ENCODE data around the gene ITGA1.

Gene ITGA1

DNA sequence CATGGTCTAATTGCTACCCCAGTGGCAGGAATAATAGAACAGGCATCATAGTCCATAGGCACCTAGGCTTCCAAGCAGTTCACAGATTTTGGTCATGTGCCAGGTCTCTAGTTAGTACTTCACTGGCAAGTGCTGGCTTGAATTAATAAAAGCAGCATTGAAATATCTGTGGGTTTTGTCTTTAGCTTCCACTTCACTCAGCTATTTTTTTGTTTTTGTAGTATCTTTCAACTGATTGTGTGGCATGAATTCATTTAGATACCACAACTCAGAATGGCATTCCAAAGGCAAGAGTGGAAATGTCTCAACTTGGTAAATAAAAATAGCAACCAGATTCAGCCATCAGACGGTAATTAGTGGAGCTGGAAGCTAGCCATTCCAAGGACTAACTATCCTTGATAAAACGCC, 173.6 kb downstream of the ITGA1 start:
- no peak for TF ChIP-seq ZSCAN30 (tag by site-specific recombination; IDR thresholded peaks at IDR 0.05)
- no peak for TF ChIP-seq ZNF335 (tag by site-specific recombination; conservative IDR thresholded peaks at IDR 0.05)
- TF ChIP-seq ZNF248 (tag by site-specific recombination; IDR thresholded peaks at IDR 0.05), result no peak
- no peak for TF ChIP-seq ZNF473 (tag by site-specific recombination; IDR thresholded peaks at IDR 0.05)
- no peak for TF ChIP-seq ZNF24 (tag by site-specific recombination; IDR thresholded peaks at IDR 0.05)
- TF ChIP-seq ZNF677 (tag by site-specific recombination; IDR thresholded peaks at IDR 0.05), result no peak
- TF ChIP-seq, protein P1, sequence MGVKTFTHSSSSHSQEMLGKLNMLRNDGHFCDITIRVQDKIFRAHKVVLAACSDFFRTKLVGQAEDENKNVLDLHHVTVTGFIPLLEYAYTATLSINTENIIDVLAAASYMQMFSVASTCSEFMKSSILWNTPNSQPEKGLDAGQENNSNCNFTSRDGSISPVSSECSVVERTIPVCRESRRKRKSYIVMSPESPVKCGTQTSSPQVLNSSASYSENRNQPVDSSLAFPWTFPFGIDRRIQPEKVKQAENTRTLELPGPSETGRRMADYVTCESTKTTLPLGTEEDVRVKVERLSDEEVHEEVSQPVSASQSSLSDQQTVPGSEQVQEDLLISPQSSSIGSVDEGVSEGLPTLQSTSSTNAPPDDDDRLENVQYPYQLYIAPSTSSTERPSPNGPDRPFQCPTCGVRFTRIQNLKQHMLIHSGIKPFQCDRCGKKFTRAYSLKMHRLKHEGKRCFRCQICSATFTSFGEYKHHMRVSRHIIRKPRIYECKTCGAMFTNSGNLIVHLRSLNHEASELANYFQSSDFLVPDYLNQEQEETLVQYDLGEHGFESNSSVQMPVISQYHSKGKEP (tag by site-specific recombination; IDR thresholded peaks at IDR 0.05), result no peak
- no peak for TF ChIP-seq ZNF223 (tag by site-specific recombination; IDR thresholded peaks at IDR 0.05)
- no peak for TF ChIP-seq ZNF544 (tag by site-specific recombination; IDR thresholded peaks at IDR 0.05)
- TF ChIP-seq ZNF701 (tag by site-specific recombination; IDR thresholded peaks at IDR 0.05), result no peak
- Histone ChIP-seq H3K4me1 (ENCODE audit: control insufficient read depth, insufficient read depth, low read length) (no peaks in the 10 kb centered on the region), H3K36me3 (ENCODE audit: control insufficient read depth in 2 of 2, insufficient read depth in 1 of 2, low read length in 2 of 2) (no peaks in the 10 kb centered on the region), H3K9me3 (ENCODE audit: control insufficient read depth, insufficient read depth, low read depth, low read length) (no peaks in the 10 kb centered on the region), H3K27ac (ENCODE audit: extremely low read depth, low read depth, low read length) (no peak overlapping the region), H3K4me3 (ENCODE audit: low read depth, low read length) (no peak overlapping the region)
- ChIA-PET CTCF (interaction anchor here (0.7 to 1.5 kb wide), 5 partner anchors 12 to 1256 kb away, joined by 3 to 6 read pairs (median 3); no protein-coding TSS in a partner anchor), POLR2A (no interaction called here)

GRCh38 chr5:52963636-52964035, 175.9 kb downstream of the ITGA1 start:
- ChIA-PET POLR2A (no interaction called here), CTCF (interaction anchor here (0.6 to 3.3 kb wide), 3 partner anchors 11 to 18 kb away, joined by 3 to 11 read pairs (median 3); no protein-coding TSS in a partner anchor)
- no peak overlapping the region for H3K4me3 ChIP-seq (ENCODE audit: low read depth, low read length)
- H3K36me3 ChIP-seq (ENCODE audit: control insufficient read depth in 2 of 2, insufficient read depth in 1 of 2, low read length in 2 of 2), result no peaks in the 10 kb centered on the region
- no peak overlapping the region for H3K27ac ChIP-seq (ENCODE audit: extremely low read depth, low read depth, low read length)
- TF ChIP-seq ZNF16 (tag by site-specific recombination; IDR thresholded peaks at IDR 0.05; ENCODE audit: low read depth), result no peak
- TF ChIP-seq ZBTB49 (tag by site-specific recombination; IDR thresholded peaks at IDR 0.05; ENCODE audit: low read depth), result no peak
- TF ChIP-seq ZNF292 (tag by site-specific recombination; IDR thresholded peaks at IDR 0.05; ENCODE audit: borderline replicate concordance, low read depth), result no peak
- no peak for TF ChIP-seq ZNF248 (tag by site-specific recombination; IDR thresholded peaks at IDR 0.05)
- no peak for TF ChIP-seq ZNF76 (tag by site-specific recombination; IDR thresholded peaks at IDR 0.05; ENCODE audit: borderline replicate concordance, low read depth)
- no peak for TF ChIP-seq ZNF521 (tag by site-specific recombination; IDR thresholded peaks at IDR 0.05)
- no peak for TF ChIP-seq ZNF629 (tag by site-specific recombination; IDR thresholded peaks at IDR 0.05)
- no peak for TF ChIP-seq ZNF670 (tag by site-specific recombination; IDR thresholded peaks at IDR 0.05; ENCODE audit: low read depth)
- TF ChIP-seq ZNF701 (tag by site-specific recombination; IDR thresholded peaks at IDR 0.05), result no peak
- TF ChIP-seq ZNF785 (tag by site-specific recombination; IDR thresholded peaks at IDR 0.05), result no peak
- no peak for TF ChIP-seq ELK4 (IDR thresholded peaks at IDR 0.05; ENCODE audit: borderline replicate concordance, low read depth, low read length)
- no peak for TF ChIP-seq ZNF473 (tag by site-specific recombination; IDR thresholded peaks at IDR 0.05)
- TF ChIP-seq, protein P2, sequence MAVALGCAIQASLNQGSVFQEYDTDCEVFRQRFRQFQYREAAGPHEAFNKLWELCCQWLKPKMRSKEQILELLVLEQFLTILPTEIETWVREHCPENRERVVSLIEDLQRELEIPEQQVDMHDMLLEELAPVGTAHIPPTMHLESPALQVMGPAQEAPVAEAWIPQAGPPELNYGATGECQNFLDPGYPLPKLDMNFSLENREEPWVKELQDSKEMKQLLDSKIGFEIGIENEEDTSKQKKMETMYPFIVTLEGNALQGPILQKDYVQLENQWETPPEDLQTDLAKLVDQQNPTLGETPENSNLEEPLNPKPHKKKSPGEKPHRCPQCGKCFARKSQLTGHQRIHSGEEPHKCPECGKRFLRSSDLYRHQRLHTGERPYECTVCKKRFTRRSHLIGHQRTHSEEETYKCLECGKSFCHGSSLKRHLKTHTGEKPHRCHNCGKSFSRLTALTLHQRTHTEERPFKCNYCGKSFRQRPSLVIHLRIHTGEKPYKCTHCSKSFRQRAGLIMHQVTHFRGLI (tag by site-specific recombination; IDR thresholded peaks at IDR 0.05), result no peak
- TF ChIP-seq ZNF664 (tag by site-specific recombination; IDR thresholded peaks at IDR 0.05), result no peak
- no peak for TF ChIP-seq ZBTB7A (tag by site-specific recombination; IDR thresholded peaks at IDR 0.05; ENCODE audit: low read depth)
- TF ChIP-seq ZNF585B (tag by site-specific recombination; IDR thresholded peaks at IDR 0.05), result no peak
- no peak for TF ChIP-seq ZBTB21 (tag by site-specific recombination; IDR thresholded peaks at IDR 0.05)
- TF ChIP-seq ZEB2 (tag by site-specific recombination; IDR thresholded peaks at IDR 0.05), result no peak
- TF ChIP-seq GLI4 (tag by site-specific recombination; IDR thresholded peaks at IDR 0.05), result no peak
- no peaks in the 10 kb centered on the region for H3K9me3 ChIP-seq (ENCODE audit: control insufficient read depth, insufficient read depth, low read depth, low read length)
- no peaks in the 10 kb centered on the region for H3K4me1 ChIP-seq (ENCODE audit: control insufficient read depth, insufficient read depth, low read length)
